GM12891 (cell line): ENCODE measurements around the gene GREM2.

Experiments used
- DNase-seq: peaks from one replicate; pipeline ENCODE4 v3.0.0; 2011; ENCODE audit warnings: low spot score; ENCODE audit not compliant: insufficient read length
- FAIRE-seq: peaks from 2 replicates; lab custom pipeline; 2011; peaks lifted over from hg19 to GRCh38; lab: Jason Lieb, UNC
- PAX5 ChIP-seq: IDR thresholded peaks from 2 replicates; pipeline ENCODE4 v1.6.1; 2011; ENCODE audit warnings: low read length, moderate library complexity, mild to moderate bottlenecking; ENCODE audit not compliant: insufficient read depth, severe bottlenecking
- POLR2A ChIP-seq: IDR thresholded peaks from 2 replicates; pipeline ENCODE4 v1.6.1; 2011; ENCODE audit warnings: low read depth, low read length, control low read depth
- POLR2AphosphoS5 ChIP-seq: IDR thresholded peaks from 2 replicates; pipeline ENCODE4 v1.6.1; 2011; ENCODE audit warnings: low read depth, low read length, control low read depth
- POU2F2 ChIP-seq: IDR thresholded peaks from 2 replicates; pipeline ENCODE4 v1.6.1; 2011; ENCODE audit warnings: low read depth, mild to moderate bottlenecking, control low read depth, low read length, moderate library complexity
- SPI1 ChIP-seq: IDR thresholded peaks from 2 replicates; pipeline ENCODE4 v1.6.1; 2011; ENCODE audit warnings: low read depth, low read length, control low read depth
- TAF1 ChIP-seq: IDR thresholded peaks from 2 replicates; pipeline ENCODE4 v1.6.1; 2011; ENCODE audit warnings: low read depth, low read length, control low read depth

GREM2 gene

DNA sequence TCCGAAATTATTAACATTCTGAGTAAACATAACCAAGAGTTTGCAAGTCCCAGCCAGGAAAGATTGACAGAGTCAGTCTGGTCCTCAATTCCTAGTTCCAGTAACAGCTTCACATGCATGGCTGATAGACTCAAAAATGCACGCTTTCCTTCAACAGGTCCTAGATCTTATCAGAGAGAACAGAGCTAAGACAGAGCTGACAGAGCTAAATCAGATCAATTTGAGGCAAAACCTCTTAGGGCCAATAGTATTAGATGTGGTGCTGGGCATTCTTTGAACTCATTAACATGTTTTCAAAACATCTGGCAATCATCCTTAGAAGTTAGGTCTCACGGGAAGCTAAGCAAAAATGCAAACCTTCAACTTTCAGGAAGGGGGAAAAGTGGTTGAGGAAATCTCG lies 114.0 kb downstream of the GREM2 start:
- DNase-seq: no peak
- TF ChIP-seq TAF1 (no peak), POLR2AphosphoS5 (no peak), SPI1 (no peak)
- FAIRE-seq: no peak

DNA sequence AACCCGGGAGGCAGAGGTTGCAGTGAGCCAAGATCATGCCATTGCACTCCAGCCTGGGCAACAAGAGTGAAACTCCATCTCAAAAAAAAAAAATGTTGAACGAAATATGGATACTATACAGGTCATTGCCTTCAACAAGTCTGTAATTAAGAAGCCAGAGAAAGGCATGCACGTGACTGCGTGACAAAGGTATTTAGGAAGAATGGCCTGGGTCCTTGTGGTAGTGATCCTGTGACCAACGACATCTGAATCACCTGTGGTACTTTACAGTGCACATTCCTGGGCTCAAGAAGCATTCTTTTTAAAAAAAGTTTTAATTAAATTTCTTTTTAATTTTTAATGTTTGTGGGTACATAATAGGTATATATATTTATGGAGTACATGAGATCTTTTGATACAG lies 115.0 kb downstream of the GREM2 start:
- FAIRE-seq: no peak
- no peak for TF ChIP-seq SPI1
- TF ChIP-seq POLR2A: no peak
- no peak for TF ChIP-seq PAX5
- no peak for TF ChIP-seq TAF1
- TF ChIP-seq POLR2AphosphoS5: no peak
- no peak for TF ChIP-seq POU2F2
- DNase-seq: no peak

DNA sequence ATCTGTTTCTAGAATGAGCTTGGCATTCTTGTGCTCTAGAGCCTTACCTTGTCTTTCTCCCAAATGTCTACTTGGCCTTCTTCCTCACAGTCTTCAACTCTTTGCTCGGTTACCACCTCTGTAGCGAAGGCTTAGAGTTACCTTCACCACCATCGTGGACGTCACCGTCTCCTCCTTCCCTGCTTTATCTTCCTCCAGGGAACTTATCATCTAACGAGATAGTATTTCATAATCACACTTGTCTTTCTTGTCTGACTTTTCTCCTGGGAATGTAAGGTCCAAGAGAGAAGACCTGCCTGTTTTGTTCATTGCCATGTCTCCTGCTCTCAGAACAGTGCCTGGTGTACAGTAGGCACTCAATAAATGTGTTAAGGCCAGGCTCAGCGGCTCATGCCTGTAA lies 115.6 kb downstream of the GREM2 start:
- DNase-seq (no peak), FAIRE-seq (no peak)
- TF ChIP-seq POLR2AphosphoS5 (no peak), SPI1 (no peak), POLR2A (no peak), PAX5 (no peak), TAF1 (no peak), POU2F2 (no peak)

DNA sequence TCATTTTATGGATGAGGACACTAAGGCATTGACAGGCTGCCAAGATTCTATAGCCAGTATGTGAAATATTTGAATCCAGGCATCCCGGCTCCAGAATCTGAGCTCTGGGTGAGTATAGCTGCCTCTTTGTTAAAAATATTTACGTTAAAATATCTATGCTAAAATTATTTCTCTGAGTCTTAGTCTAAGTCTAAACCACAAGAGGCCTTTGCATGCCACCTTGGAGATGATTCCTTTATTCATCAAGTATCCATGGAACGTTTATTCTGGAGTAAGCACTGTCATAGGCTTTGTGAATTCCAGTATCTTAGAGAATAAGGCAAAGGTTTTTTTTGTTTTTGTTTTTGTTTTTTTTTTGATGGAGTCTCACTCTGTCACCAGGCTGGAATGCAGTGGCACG lies 116.4 kb downstream of the GREM2 start:
- no peak for DNase-seq
- no peak for FAIRE-seq
- TF ChIP-seq TAF1: no peak
- TF ChIP-seq POU2F2: no peak
- TF ChIP-seq POLR2A: no peak
- TF ChIP-seq POLR2AphosphoS5: no peak
- TF ChIP-seq PAX5: no peak
- no peak for TF ChIP-seq SPI1

DNA sequence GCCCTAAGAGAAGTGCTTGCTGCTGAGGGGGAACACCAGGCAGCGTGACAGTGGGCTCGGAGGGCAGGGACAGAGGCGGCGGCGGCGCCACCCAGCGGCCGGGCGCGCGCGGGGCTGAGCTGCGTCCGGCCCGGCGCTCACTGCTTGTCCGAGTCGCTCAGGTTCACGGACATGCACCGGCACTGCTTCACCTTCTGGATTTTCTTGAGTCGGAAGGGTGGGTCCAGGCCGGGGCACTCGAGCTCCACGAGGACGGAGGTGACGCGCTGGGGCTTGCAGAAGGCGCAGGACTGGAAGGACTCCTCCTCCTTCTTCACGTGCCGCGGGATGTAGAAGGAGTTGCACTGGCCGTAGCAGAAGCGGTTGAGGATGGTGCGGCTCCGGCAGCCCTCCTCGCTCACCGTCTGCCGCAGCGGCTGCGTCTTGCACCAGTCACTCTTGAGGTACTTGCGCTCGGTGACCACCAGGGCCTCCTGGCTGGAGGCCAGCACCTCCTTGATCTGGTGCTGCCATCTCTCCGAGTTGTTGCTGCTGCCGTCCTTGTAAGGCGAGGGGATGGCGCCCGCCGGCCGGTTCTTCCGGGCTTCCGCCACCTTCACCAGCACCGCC lies 119.0 kb downstream of the GREM2 start:
- TF ChIP-seq POLR2A (no peak), PAX5 (no peak), POU2F2 (no peak), TAF1 (no peak), POLR2AphosphoS5 (no peak), SPI1 (no peak)
- DNase-seq: no peak

DNA sequence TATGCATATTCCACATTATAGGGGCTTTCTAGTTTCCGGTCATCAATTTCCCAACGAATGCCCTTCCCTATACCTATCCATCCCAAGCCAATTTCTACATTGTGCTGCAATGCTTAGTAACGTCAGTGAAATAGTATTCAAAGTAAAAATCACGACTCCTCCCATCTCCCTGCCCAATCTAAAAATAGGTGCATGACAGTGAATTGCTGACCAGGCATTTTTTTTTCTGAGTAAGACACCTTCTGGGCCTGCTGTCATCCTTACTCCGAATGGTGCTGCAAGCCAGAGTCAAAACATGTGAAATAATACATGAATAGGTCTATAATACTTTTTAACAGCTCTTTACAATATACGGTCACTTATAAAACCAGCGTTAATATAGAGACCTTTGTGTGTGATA lies 120.2 kb downstream of the GREM2 start:
- FAIRE-seq: no peak
- TF ChIP-seq POU2F2: no peak
- TF ChIP-seq PAX5: no peak
- TF ChIP-seq SPI1: no peak
- no peak for TF ChIP-seq TAF1
- TF ChIP-seq POLR2A: no peak
- no peak for TF ChIP-seq POLR2AphosphoS5
- DNase-seq: no peak

More for the DNA sequence above, 119.0 kb downstream of the GREM2 start:
- no peak for FAIRE-seq

DNA sequence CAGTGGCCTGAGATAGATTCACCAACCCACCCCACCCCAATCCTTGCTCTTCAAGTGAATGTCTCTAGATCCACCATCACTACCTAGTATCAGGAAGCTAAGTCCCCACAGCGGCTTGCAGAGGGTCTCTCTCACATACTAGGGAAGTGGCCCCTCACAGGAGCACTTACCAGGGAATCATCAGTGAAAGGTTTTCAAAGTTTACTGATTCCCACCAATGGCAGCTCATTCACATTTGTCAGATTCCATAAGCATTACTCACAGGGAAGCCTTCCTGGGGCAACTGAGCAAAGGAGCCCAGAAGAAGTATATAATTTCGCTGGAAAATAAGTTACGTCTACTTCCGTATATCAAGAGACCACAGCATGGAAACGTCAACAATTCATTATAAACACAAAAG lies 120.8 kb downstream of the GREM2 start:
- FAIRE-seq (no peak), DNase-seq (no peak)
- TF ChIP-seq SPI1 (no peak), POLR2AphosphoS5 (no peak), PAX5 (no peak), TAF1 (no peak), POLR2A (no peak), POU2F2 (no peak)

DNA sequence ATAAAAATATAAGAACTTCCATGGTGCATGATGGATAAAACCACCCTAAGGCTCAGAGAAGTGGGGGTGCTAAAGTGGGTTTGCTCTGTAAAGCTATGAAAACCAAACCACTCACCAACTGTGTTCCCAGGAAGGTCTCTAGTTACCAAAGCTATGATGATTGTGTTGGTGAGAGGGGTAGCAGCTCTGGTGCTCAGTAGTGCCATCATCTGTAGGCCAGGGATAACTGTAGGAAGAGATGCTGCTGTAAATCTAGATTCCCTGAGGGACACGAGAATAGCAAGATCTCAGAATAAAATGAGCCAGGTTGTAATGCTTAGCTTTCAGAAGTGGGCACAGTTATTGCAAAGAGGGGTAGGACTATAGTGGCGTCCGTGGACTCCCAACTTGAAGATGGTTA lies 124.5 kb downstream of the GREM2 start:
- DNase-seq (no peak), FAIRE-seq (no peak)
- TF ChIP-seq PAX5: no peak
- no peak for TF ChIP-seq POLR2A
- no peak for TF ChIP-seq POLR2AphosphoS5
- no peak for TF ChIP-seq TAF1
- TF ChIP-seq POU2F2: no peak
- TF ChIP-seq SPI1: no peak

DNA sequence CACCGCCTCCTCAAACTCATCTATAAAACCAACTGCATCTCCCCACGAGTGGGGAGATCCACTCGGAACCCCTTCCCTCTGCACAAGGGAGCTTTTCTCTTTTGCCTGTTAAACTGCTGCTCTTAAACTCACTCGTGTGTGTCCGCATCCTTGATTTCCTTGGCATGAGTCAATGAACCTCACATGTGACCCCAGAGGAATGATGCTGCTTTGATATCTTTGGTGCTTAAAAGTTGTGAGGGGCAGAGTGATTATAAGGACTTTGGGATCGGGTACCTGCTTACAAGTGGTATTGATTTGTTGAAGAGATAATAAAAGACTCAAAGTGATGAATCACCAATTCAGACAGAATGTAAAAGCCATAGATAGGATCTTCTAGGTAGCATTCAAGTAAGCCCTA lies 125.3 kb downstream of the GREM2 start:
- FAIRE-seq (no peak), DNase-seq (no peak)
- TF ChIP-seq POLR2A (no peak), POLR2AphosphoS5 (no peak), TAF1 (no peak), SPI1 (no peak), PAX5 (no peak), POU2F2 (no peak)

DNA sequence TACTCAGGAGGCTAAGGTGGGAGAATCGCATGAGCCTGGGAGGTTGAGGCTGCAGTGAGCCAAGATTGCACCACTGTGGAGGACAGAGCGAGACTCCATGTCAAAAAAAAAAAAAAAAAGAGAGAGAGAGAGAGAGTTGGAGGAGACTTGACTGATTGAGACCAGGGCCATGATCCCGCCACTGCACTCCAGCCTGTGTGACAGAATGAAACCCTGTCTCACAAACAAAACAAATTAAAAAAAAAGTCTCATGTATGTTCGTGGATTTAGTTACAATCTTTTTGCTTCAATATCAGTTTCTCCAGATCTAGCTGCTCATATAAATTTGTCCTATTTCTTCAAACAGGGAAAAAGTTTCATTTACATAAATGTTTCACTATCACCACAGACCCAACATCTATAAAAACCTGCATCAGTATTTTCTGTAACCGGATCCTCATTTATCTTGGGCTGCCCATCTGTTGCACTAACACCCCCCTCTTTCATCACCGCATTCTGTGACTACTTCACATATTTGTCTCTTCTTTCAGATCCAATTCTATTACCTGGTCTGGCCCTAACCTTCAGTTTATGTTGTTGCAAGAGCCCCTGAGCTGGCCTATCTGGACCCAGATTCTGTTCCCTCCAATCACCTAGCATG lies 127.0 kb downstream of the GREM2 start:
- TF ChIP-seq SPI1 (no peak), POU2F2 (no peak), POLR2AphosphoS5 (no peak), TAF1 (no peak), PAX5 (no peak), POLR2A (no peak)
- no peak for FAIRE-seq
- DNase-seq: no peak

DNA sequence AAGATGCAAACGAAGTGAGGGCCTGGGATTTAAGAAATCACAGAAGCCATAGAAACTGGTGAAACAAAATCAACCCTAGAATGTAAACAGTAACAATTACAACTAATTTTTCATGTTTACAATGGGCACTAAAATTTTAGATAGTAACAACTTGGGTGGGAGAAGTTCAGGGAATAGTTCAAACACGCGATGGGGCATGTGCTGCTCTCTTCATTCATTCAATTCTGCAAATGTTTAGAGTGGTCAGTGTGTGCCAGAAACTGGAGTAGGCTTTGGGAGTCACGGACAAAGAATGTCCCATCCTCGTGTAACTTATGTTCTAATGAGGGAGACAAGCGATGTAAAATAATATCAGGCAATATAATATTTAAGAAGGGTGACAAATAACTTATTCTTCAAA lies 133.4 kb downstream of the GREM2 start:
- DNase-seq (no peak), FAIRE-seq (no peak)
- no peak for TF ChIP-seq TAF1
- TF ChIP-seq SPI1: no peak
- TF ChIP-seq POU2F2: no peak
- no peak for TF ChIP-seq POLR2AphosphoS5
- no peak for TF ChIP-seq POLR2A
- TF ChIP-seq PAX5: no peak
